Suprapubic skin (tissue), 4 donors: ENCODE data around the gene PIGH. TPM values are rescaled to one million over a fixed set of nuclear protein-coding genes. Genes with fewer than 3 reads are reported as not detected.

ENCODE experiments used
- DNase-seq, 2 donors: peaks; one replicate each; pipeline ENCODE4 v3.0.0-alpha.2; 2019; ENCODE audit warnings: low spot score in 2 of 2
- H3K27ac ChIP-seq: fragments of 200-600 bp; sonication (generic); one replicate; pipeline ENCODE4 v1.5.1; 2019
- H3K27me3 ChIP-seq: fragments of 200-600 bp; sonication (generic); one replicate; pipeline ENCODE4 v1.5.1; 2019
- H3K36me3 ChIP-seq: fragments of 200-600 bp; sonication (generic); one replicate; pipeline ENCODE4 v1.5.1; 2019
- H3K4me1 ChIP-seq: fragments of 200-600 bp; sonication (generic); one replicate; pipeline ENCODE4 v1.5.1; 2019
- H3K4me3 ChIP-seq: fragments of 200-600 bp; sonication (generic); one replicate; pipeline ENCODE4 v1.5.1; 2019; ENCODE audit warnings: mild to moderate bottlenecking
- H3K9me3 ChIP-seq: fragments of 200-600 bp; sonication (generic); one replicate; pipeline ENCODE4 v1.5.1; 2019
- EP300 ChIP-seq: sonication (generic); formaldehyde crosslinking; IDR thresholded peaks from one replicate; pipeline ENCODE4 v1.6.1; 2017; ENCODE audit warnings: antibody characterized with exemption
- POLR2A ChIP-seq, 2 donors: fragments of 450-650 bp; IDR thresholded peaks; one replicate each; pipeline ENCODE4 v1.6.1; 2017; ENCODE audit warnings: antibody characterized with exemption in 2 of 2, mild to moderate bottlenecking in 2 of 2, moderate library complexity in 2 of 2
- POLR2AphosphoS5 ChIP-seq, 3 donors: sonication (generic); formaldehyde crosslinking; IDR thresholded peaks; one replicate each; pipeline ENCODE4 v1.6.1; 2017; ENCODE audit warnings: antibody characterized with exemption in 3 of 3
- WGBS: methylation state at CpG from one replicate; pipeline ENCODE4 v1.1.5; 2018; 5-methylcytosine and 5-hydroxymethylcytosine counted together
- total RNA-seq, 4 donors: library from RNA; depleted of rRNA; stranded (reverse); fragments of >200 nt; gene quantifications; one replicate each; pipeline ENCODE4 v1.1.0, GENCODE V29; 2016
- TF ChIP-seq, protein P1 (sequence below), 2 donors: fragments of 200-600 bp in 1 of 2; fragments of 450-650 bp in 1 of 2; sonication (generic) in 1 of 2; IDR thresholded peaks; one replicate each; pipeline ENCODE4 v1.5.1; 2016 to 2019; ENCODE audit warnings: antibody characterized with exemption in 2 of 2, mild to moderate bottlenecking in 1 of 2, moderate library complexity in 1 of 2

PIGH gene, protein sequence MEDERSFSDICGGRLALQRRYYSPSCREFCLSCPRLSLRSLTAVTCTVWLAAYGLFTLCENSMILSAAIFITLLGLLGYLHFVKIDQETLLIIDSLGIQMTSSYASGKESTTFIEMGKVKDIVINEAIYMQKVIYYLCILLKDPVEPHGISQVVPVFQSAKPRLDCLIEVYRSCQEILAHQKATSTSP
- total RNA-seq, result 10 to 100 TPM; 29.6 to 50.5 (median 36.4) TPM

DNA sequence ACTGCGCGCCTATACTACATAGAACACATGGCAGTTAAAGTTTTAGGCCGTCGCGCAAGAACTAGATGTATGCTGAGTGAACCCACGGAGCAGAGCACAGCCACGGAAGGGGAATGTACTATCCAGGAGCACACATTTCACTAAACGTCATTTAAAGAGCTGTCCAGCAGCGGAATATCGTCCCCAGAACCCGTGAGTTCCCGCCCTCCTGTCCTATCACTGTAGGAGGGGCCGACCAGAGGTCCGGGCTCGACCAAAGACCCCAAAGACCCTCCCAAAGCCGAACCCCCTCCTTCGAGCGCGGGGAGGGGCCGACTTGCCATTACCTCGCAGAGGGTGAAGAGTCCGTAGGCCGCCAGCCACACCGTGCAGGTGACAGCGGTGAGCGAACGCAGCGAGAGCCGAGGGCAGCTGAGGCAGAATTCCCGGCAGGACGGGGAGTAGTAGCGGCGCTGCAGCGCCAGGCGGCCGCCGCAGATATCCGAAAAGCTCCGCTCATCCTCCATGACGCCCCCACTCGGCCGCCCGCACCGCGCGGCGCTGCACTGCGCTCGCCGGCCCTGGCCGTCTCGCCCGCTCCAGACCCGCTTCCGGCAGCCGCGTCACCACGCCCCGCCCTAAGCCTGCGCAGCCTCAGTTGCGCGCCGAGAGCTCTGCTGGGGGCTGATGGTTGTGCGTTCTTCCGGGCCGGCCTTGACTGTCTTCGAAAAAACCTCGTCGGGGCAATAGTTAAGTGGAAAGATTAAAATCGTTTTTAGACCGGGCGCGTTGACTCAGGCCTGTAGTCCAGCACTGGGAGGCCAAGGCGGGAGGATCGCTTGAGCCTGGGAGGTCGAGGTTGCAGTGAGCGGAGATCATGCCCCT lies at the start of gene PIGH:
Gene PIGH, minus strand, starts transcription at position 571 of the 864 bp plus-strand sequence. Its CDS starts 65 bp downstream, at position 506.
- Histone ChIP-seq H3K27ac (peak within 1 kb of the TSS; percentile 78), H3K36me3 (no peaks in the 10 kb centered on the region), H3K9me3 (no peaks in the 10 kb centered on the region), H3K4me1 (peaks cover 21% of the 10 kb centered on the region), H3K27me3 (no peaks in the 10 kb centered on the region), H3K4me3 (peak within 1 kb of the TSS; percentile 66)
- TF ChIP-seq, protein P1, sequence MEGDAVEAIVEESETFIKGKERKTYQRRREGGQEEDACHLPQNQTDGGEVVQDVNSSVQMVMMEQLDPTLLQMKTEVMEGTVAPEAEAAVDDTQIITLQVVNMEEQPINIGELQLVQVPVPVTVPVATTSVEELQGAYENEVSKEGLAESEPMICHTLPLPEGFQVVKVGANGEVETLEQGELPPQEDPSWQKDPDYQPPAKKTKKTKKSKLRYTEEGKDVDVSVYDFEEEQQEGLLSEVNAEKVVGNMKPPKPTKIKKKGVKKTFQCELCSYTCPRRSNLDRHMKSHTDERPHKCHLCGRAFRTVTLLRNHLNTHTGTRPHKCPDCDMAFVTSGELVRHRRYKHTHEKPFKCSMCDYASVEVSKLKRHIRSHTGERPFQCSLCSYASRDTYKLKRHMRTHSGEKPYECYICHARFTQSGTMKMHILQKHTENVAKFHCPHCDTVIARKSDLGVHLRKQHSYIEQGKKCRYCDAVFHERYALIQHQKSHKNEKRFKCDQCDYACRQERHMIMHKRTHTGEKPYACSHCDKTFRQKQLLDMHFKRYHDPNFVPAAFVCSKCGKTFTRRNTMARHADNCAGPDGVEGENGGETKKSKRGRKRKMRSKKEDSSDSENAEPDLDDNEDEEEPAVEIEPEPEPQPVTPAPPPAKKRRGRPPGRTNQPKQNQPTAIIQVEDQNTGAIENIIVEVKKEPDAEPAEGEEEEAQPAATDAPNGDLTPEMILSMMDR (IDR thresholded peaks at IDR 0.05), result peak; percentile 28 to 72
- TF ChIP-seq EP300 (no peak), POLR2A (IDR thresholded peaks at IDR 0.05) (peak in 1 of 2 donors; percentile 83), POLR2AphosphoS5 (IDR thresholded peaks at IDR 0.05) (peak in 1 of 3 donors; percentile 59)
- under 1% methylated on average over 30 of the region's 77 CpGs for WGBS
- DNase-seq, result peak; percentile 94

DNA sequence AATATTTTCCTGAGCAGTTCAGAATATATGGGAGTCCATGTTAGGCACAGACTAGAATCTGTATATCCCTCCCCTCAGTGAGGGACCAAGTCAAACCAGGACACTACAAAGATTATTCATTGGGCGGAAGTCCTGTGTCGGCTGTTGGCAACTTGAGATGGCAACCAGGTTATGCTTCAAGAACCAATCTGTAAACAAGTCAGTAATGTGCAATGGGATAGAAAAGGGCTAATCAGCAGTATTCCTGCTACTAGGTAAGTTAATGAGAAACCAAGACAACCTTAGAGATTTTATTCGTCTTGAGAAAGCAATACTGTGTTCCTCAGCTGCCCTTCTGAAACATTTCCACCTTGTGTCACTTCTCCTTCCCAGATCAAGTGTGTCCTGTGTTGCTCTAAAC lies 46.1 kb upstream of the PIGH start:
- 94% methylated on average over 3 of the region's 3 CpGs for WGBS
- Histone ChIP-seq H3K27me3 (no peaks in the 10 kb centered on the region), H3K4me1 (no peaks in the 10 kb centered on the region), H3K36me3 (peaks cover 49% of the 10 kb centered on the region), H3K4me3 (no peak overlapping the region), H3K9me3 (no peaks in the 10 kb centered on the region), H3K27ac (no peak overlapping the region)
- TF ChIP-seq EP300 (no peak), POLR2A (IDR thresholded peaks at IDR 0.05) (no peak), POLR2AphosphoS5 (IDR thresholded peaks at IDR 0.05) (no peak)
- TF ChIP-seq, protein P1 (IDR thresholded peaks at IDR 0.05), result no peak
- DNase-seq, result no peak

DNA sequence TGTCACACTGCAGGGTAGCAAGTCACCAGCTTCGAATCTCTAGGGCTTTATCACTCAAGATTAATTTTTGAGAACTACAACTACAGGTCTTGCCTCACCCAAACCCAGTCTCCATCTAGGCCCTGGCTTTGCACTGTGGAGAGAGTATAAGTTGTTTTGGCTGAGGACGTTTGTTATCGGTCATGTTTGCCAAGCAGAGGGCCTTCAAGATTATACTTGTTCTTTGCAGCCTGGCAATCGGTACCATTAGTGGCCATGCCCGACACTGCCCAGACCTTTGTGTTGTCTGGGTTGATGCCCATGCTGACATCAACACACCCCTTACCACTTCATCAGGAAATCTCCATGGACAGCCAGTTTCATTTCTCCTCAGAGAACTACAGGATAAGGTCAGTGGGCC lies 45.3 kb upstream of the PIGH start:
- Histone ChIP-seq H3K4me1 (no peaks in the 10 kb centered on the region), H3K4me3 (no peak overlapping the region), H3K36me3 (peaks cover 42% of the 10 kb centered on the region), H3K9me3 (no peaks in the 10 kb centered on the region), H3K27me3 (no peaks in the 10 kb centered on the region), H3K27ac (no peak overlapping the region)
- TF ChIP-seq, protein P1 (IDR thresholded peaks at IDR 0.05), result no peak
- TF ChIP-seq POLR2A (IDR thresholded peaks at IDR 0.05), result no peak
- no peak for TF ChIP-seq POLR2AphosphoS5 (IDR thresholded peaks at IDR 0.05)
- no peak for TF ChIP-seq EP300
- 69% methylated on average over 5 of the region's 5 CpGs for WGBS
- DNase-seq, result no peak

DNA sequence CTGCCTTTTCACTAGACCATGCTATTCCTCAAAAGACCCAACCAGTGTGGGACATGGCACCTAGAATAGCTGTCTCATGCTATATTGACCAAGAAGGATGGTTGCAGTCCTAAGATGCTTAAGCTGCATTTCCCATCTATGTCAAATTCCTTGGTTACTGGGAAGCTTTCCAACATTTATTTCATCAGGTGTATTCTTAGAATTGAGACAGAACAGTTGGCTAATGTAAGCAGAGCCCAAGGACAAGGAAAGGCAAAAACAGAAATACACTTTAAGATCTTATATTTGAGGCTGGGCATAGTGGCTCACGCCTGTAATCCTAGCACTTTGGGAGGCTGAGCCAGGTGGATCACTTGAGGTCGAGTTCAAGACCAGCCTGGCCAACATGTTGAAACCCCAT lies 44.4 kb upstream of the PIGH start:
- WGBS, result 75% methylated on average over 2 of the region's 2 CpGs
- no peak for DNase-seq
- Histone ChIP-seq H3K4me3 (no peak overlapping the region), H3K27me3 (no peaks in the 10 kb centered on the region), H3K36me3 (peaks cover 32% of the 10 kb centered on the region), H3K4me1 (no peaks in the 10 kb centered on the region), H3K9me3 (no peaks in the 10 kb centered on the region), H3K27ac (no peak overlapping the region)
- TF ChIP-seq POLR2AphosphoS5 (IDR thresholded peaks at IDR 0.05) (no peak), POLR2A (IDR thresholded peaks at IDR 0.05) (no peak), EP300 (no peak)
- TF ChIP-seq, protein P1 (IDR thresholded peaks at IDR 0.05), result no peak

DNA sequence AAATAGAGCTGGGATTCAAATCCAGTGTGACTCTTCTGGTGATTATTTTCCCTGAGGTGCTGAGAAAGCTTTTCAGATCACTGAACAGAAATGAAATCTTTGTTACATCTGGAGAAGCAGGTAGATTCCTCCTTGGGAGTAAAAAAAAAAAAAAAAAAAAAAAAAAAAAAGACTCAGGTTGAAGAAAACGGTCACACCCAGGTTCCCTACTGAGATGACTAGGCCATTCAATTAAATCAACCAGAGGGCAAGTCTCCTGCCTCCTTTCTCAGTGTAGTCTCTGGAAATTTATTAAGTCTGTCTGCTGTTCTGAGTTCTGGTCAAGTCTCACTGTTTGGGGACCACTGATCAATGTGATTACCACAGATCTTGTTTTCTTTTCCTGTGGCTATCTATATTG lies 43.6 kb upstream of the PIGH start:
- H3K36me3 ChIP-seq, result peaks cover 25% of the 10 kb centered on the region
- TF ChIP-seq POLR2A (IDR thresholded peaks at IDR 0.05) (no peak), EP300 (no peak), POLR2AphosphoS5 (IDR thresholded peaks at IDR 0.05) (no peak)
- TF ChIP-seq, protein P1 (IDR thresholded peaks at IDR 0.05), result no peak
- H3K27ac ChIP-seq, result no peak overlapping the region
- WGBS, result 40% methylated on average over 1 of the region's 1 CpG
- DNase-seq, result no peak
- H3K4me1 ChIP-seq, result no peaks in the 10 kb centered on the region
- H3K27me3 ChIP-seq, result no peaks in the 10 kb centered on the region
- no peak overlapping the region for H3K4me3 ChIP-seq
- H3K9me3 ChIP-seq, result no peaks in the 10 kb centered on the region
